ENCODE results near the gene KRTAP10-7. TPM values are rescaled to one million over a fixed set of nuclear protein-coding genes. Genes with fewer than 3 reads are reported as not detected.

KRTAP10-7 gene
- polyA plus RNA-seq, 1 experiment, result not detected

Other genes starting within 250 kb of the KRTAP10-7 start
- gene TRPM2, start 247.0 kb upstream of the KRTAP10-7 start, polyA plus RNA-seq (2011; rRNA removed), result not detected in 2 replicates
- gene LRRC3, start 145.1 kb upstream of the KRTAP10-7 start, polyA plus RNA-seq (2011; rRNA removed), result 0.42 and 0.59 TPM in 2 replicates
- not detected in 2 replicates for gene KRTAP10-1, start 60.4 kb upstream of the KRTAP10-7 start, polyA plus RNA-seq (2011; rRNA removed)
- gene KRTAP10-2, start 49.1 kb upstream of the KRTAP10-7 start, polyA plus RNA-seq (2011; rRNA removed), result not detected in 2 replicates
- not detected in 2 replicates for gene KRTAP10-3, start 41.8 kb upstream of the KRTAP10-7 start, polyA plus RNA-seq (2011; rRNA removed)
- gene KRTAP10-4, start 26.9 kb upstream of the KRTAP10-7 start, polyA plus RNA-seq (2011; rRNA removed), result not detected in 2 replicates
- not detected in 2 replicates for gene KRTAP10-5, start 20.0 kb upstream of the KRTAP10-7 start, polyA plus RNA-seq (2011; rRNA removed)
- not detected in 2 replicates for gene KRTAP10-6, start 8.1 kb upstream of the KRTAP10-7 start, polyA plus RNA-seq (2011; rRNA removed)
- not detected in 2 replicates for gene KRTAP10-8, start 11.5 kb downstream of the KRTAP10-7 start, polyA plus RNA-seq (2011; rRNA removed)
- not detected in 2 replicates for gene KRTAP10-9, start 26.5 kb downstream of the KRTAP10-7 start, polyA plus RNA-seq (2011; rRNA removed)
- not detected in 2 replicates for gene KRTAP10-10, start 36.8 kb downstream of the KRTAP10-7 start, polyA plus RNA-seq (2011; rRNA removed)
- gene KRTAP10-11, start 45.8 kb downstream of the KRTAP10-7 start, polyA plus RNA-seq (2011; rRNA removed), result not detected in 2 replicates
- not detected in 2 replicates for gene KRTAP12-4, start 54.1 kb downstream of the KRTAP10-7 start, polyA plus RNA-seq (2011; rRNA removed)
- not detected in 2 replicates for gene KRTAP12-3, start 57.3 kb downstream of the KRTAP10-7 start, polyA plus RNA-seq (2011; rRNA removed)
- not detected in 2 replicates for gene KRTAP12-2, start 66.3 kb downstream of the KRTAP10-7 start, polyA plus RNA-seq (2011; rRNA removed)
- gene KRTAP12-1, start 81.6 kb downstream of the KRTAP10-7 start, polyA plus RNA-seq (2011; rRNA removed), result not detected in 2 replicates
- not detected in 2 replicates for gene KRTAP10-12, start 96.6 kb downstream of the KRTAP10-7 start, polyA plus RNA-seq (2011; rRNA removed)
- not detected in 2 replicates for gene TSPEAR, start 111.0 kb downstream of the KRTAP10-7 start, polyA plus RNA-seq (2011; rRNA removed)
- 67.6 and 93.2 TPM in 2 replicates for gene UBE2G2, start 201.2 kb downstream of the KRTAP10-7 start, polyA plus RNA-seq (2011; rRNA removed)
- 82.6 and 111 TPM in 2 replicates for gene SUMO3, start 217.5 kb downstream of the KRTAP10-7 start, polyA plus RNA-seq (2011; rRNA removed)